GM23338 (cell line): Measurements from ENCODE around the gene NPIPA2.
"Not testable (repeated sequence)": the region's sequence is repeated elsewhere in the genome, so short reads cannot be mapped to it uniquely, and the experiment has no call there.

Experiments
- CREB1 ChIP-seq: fragments of 250-450 bp; sonication (Bioruptor Pico); IDR thresholded peaks from 2 replicates; pipeline ENCODE4 v1.5.0; 2020; ENCODE audit warnings: low read depth, mild to moderate bottlenecking, moderate library complexity
- EZH2 ChIP-seq: fragments of 200-600 bp; sonication (generic); IDR thresholded peaks from one replicate; pipeline ENCODE4 v1.8.0; 2017; ENCODE audit warnings: antibody characterized with exemption, mild to moderate bottlenecking, low read depth; ENCODE audit not compliant: unreplicated experiment
- EZH2phosphoT487 ChIP-seq: fragments of 200-600 bp; sonication (generic); IDR thresholded peaks from one replicate; pipeline ENCODE4 v1.8.1; 2018; ENCODE audit warnings: antibody characterized with exemption; ENCODE audit not compliant: unreplicated experiment
- JUNB ChIP-seq: IDR thresholded peaks from one replicate; pipeline ENCODE4 v1.6.1; 2016; ENCODE audit warnings: antibody characterized with exemption; ENCODE audit not compliant: unreplicated experiment
- NANOG ChIP-seq: IDR thresholded peaks from 2 replicates; pipeline ENCODE4 v1.6.1; 2016; ENCODE audit warnings: antibody characterized with exemption, borderline replicate concordance
- POLR2AphosphoS5 ChIP-seq: IDR thresholded peaks from 2 replicates; pipeline ENCODE4 v1.6.1; 2016; ENCODE audit warnings: antibody characterized with exemption, low read depth
- ZNF114 ChIP-seq: fragments of 250-450 bp; sonication (Bioruptor Pico); IDR thresholded peaks from 2 replicates; pipeline ENCODE4 v1.5.0; 2020; ENCODE audit warnings: mild to moderate bottlenecking, moderate library complexity
- TF ChIP-seq, protein P1 (sequence below): IDR thresholded peaks from one replicate; pipeline ENCODE4 v1.6.1; 2018; ENCODE audit warnings: antibody characterized with exemption; ENCODE audit not compliant: unreplicated experiment
- TF ChIP-seq, protein P2 (sequence below), 2 experiments: fragments of 200-600 bp in 1 of 2; sonication (generic) in 1 of 2; conservative IDR thresholded peaks; 2 replicates each; pipeline versions ENCODE4 v1.5.1 to v1.6.1; 2016 to 2017; ENCODE audit warnings: antibody characterized with exemption in 2 of 2, low read depth in 2 of 2, mild to moderate bottlenecking in 2 of 2, moderate library complexity in 1 of 2
- TF ChIP-seq, protein P3 (sequence below): IDR thresholded peaks from 2 replicates; pipeline ENCODE4 v1.6.1; 2016; ENCODE audit warnings: antibody characterized with exemption

DNA sequence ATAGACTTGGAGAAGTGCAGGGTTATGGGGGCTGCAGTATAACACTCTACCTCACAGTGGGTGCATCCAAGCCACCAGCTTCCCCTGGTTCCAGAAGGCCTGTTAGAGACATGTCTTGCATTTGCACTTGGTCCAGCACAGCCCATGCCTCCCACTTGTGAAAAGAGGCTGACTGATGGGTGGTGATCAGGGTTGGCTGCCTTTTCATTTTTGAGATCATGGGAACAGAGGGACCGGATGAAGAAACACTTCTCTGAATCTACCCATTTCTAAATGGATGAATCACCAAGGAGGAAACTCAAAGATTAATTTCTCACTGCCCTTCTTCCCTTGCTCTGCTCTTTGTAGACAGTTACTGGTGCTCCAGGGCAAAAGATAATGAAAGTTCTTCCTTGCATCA is 43.8 kb downstream of the NPIPA2 start:
- TF ChIP-seq, protein P1, sequence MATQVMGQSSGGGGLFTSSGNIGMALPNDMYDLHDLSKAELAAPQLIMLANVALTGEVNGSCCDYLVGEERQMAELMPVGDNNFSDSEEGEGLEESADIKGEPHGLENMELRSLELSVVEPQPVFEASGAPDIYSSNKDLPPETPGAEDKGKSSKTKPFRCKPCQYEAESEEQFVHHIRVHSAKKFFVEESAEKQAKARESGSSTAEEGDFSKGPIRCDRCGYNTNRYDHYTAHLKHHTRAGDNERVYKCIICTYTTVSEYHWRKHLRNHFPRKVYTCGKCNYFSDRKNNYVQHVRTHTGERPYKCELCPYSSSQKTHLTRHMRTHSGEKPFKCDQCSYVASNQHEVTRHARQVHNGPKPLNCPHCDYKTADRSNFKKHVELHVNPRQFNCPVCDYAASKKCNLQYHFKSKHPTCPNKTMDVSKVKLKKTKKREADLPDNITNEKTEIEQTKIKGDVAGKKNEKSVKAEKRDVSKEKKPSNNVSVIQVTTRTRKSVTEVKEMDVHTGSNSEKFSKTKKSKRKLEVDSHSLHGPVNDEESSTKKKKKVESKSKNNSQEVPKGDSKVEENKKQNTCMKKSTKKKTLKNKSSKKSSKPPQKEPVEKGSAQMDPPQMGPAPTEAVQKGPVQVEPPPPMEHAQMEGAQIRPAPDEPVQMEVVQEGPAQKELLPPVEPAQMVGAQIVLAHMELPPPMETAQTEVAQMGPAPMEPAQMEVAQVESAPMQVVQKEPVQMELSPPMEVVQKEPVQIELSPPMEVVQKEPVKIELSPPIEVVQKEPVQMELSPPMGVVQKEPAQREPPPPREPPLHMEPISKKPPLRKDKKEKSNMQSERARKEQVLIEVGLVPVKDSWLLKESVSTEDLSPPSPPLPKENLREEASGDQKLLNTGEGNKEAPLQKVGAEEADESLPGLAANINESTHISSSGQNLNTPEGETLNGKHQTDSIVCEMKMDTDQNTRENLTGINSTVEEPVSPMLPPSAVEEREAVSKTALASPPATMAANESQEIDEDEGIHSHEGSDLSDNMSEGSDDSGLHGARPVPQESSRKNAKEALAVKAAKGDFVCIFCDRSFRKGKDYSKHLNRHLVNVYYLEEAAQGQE: not testable (repeated sequence)
- not testable (repeated sequence) for TF ChIP-seq POLR2AphosphoS5; EZH2phosphoT487; EZH2; JUNB; ZNF114 (CRISPR knock-in tag); CREB1 (CRISPR knock-in tag); NANOG
- TF ChIP-seq, protein P2, sequence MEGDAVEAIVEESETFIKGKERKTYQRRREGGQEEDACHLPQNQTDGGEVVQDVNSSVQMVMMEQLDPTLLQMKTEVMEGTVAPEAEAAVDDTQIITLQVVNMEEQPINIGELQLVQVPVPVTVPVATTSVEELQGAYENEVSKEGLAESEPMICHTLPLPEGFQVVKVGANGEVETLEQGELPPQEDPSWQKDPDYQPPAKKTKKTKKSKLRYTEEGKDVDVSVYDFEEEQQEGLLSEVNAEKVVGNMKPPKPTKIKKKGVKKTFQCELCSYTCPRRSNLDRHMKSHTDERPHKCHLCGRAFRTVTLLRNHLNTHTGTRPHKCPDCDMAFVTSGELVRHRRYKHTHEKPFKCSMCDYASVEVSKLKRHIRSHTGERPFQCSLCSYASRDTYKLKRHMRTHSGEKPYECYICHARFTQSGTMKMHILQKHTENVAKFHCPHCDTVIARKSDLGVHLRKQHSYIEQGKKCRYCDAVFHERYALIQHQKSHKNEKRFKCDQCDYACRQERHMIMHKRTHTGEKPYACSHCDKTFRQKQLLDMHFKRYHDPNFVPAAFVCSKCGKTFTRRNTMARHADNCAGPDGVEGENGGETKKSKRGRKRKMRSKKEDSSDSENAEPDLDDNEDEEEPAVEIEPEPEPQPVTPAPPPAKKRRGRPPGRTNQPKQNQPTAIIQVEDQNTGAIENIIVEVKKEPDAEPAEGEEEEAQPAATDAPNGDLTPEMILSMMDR (conservative IDR thresholded peaks at IDR 0.05; ENCODE audit: low read depth in 2 of 2): not testable (repeated sequence)
- TF ChIP-seq, protein P3, sequence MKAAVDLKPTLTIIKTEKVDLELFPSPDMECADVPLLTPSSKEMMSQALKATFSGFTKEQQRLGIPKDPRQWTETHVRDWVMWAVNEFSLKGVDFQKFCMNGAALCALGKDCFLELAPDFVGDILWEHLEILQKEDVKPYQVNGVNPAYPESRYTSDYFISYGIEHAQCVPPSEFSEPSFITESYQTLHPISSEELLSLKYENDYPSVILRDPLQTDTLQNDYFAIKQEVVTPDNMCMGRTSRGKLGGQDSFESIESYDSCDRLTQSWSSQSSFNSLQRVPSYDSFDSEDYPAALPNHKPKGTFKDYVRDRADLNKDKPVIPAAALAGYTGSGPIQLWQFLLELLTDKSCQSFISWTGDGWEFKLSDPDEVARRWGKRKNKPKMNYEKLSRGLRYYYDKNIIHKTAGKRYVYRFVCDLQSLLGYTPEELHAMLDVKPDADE: not testable (repeated sequence)
